SK-N-SH (cell line): ENCODE measurements around the gene GYS1. TPM values are rescaled to one million over a fixed set of nuclear protein-coding genes. Genes with fewer than 3 reads are reported as not detected.

Source experiments
- CTCF ChIA-PET: fragments of 300-600, 350-600 bp; formaldehyde crosslinking; extraction: SDS; loops from one replicate; lab custom pipeline; 2021; lab: Yijun Ruan, JAX
- POLR2A ChIA-PET: fragments of 350-600 bp; sonication (Branson Sonifier 250); formaldehyde crosslinking; extraction: SDS; loops from one replicate; lab custom pipeline; 2020; ENCODE audit warnings: antibody characterized with exemption, inconsistent platforms; lab: Yijun Ruan, JAX
- DNase-seq: peaks from one replicate; pipeline ENCODE4 v3.0.0; 2012
- H2AFZ ChIP-seq: fragments of 200-600 bp; sonication (generic); 2 replicates; pipeline ENCODE4 v1.8.1; 2016; ENCODE audit warnings: antibody characterized with exemption, mild to moderate bottlenecking, low read depth
- H3F3A ChIP-seq: fragments of 200-600 bp; sonication (generic); replicated peaks from 2 replicates; pipeline ENCODE3; 2016; ENCODE audit warnings: antibody characterized with exemption, mild to moderate bottlenecking; ENCODE audit not compliant: insufficient read depth
- H3K27ac ChIP-seq, 2 experiments: fragments of 200-500 bp in 1 of 2; fragments of 200-600 bp in 1 of 2; sonication (Bioruptor generic) in 1 of 2; sonication (generic), shearing (Covaris generic) in 1 of 2; 2 replicates each; pipeline versions ENCODE4 v1.5.1 to v1.6.1; 2014 to 2016; ENCODE audit warnings: low read depth in 2 of 2, inconsistent platforms in 1 of 2, low read length in 1 of 2, mild to moderate bottlenecking in 1 of 2, mixed read lengths in 1 of 2
- H3K27me3 ChIP-seq: fragments of 200-600 bp; sonication (generic), shearing (Covaris generic); 2 replicates; pipeline ENCODE4 v1.6.1; 2016; ENCODE audit warnings: mixed run types; ENCODE audit not compliant: insufficient read depth
- H3K36me3 ChIP-seq, 2 experiments: fragments of 200-500 bp in 1 of 2; fragments of 200-600 bp in 1 of 2; sonication (Bioruptor generic) in 1 of 2; sonication (generic) in 1 of 2; replicated peaks in 1 of 2; 2 replicates each; pipeline versions ENCODE3 to v1.5.1; 2014 to 2016; ENCODE audit warnings: low read length in 1 of 2, mild to moderate bottlenecking in 1 of 2; ENCODE audit not compliant: insufficient read depth in 2 of 2, control insufficient read depth in 1 of 2
- H3K4me1 ChIP-seq, 2 experiments: fragments of 200-500 bp in 1 of 2; fragments of 200-600 bp in 1 of 2; sonication (Bioruptor generic) in 1 of 2; sonication (generic), shearing (Covaris generic) in 1 of 2; 2 replicates each; pipeline versions ENCODE4 v1.5.1 to v1.6.1; 2014 to 2016; ENCODE audit warnings: low read depth in 1 of 2, low read length in 1 of 2, mixed run types in 1 of 2; ENCODE audit not compliant: insufficient read depth in 2 of 2, control insufficient read depth in 1 of 2
- H3K4me2 ChIP-seq: fragments of 200-600 bp; sonication (generic), shearing (Covaris generic); 2 replicates; pipeline ENCODE4 v1.6.1; 2017; ENCODE audit warnings: mixed run types
- H3K4me3 ChIP-seq, 2 experiments: fragments of 200-500 bp in 1 of 2; fragments of 200-600 bp in 1 of 2; sonication (Bioruptor generic) in 1 of 2; sonication (generic), shearing (Covaris generic) in 1 of 2; 2 replicates each; pipeline versions ENCODE4 v1.5.1 to v1.8.1; 2014 to 2016; ENCODE audit warnings: low read depth in 2 of 2, inconsistent platforms in 1 of 2, low read length in 1 of 2, mild to moderate bottlenecking in 1 of 2, mixed read lengths in 1 of 2, moderate library complexity in 1 of 2
- H3K79me2 ChIP-seq: fragments of 200-600 bp; sonication (generic); 2 replicates; pipeline ENCODE4 v1.8.1; 2017; ENCODE audit warnings: mild to moderate bottlenecking; ENCODE audit not compliant: insufficient read depth
- H3K9ac ChIP-seq: fragments of 200-600 bp; sonication (generic); 2 replicates; pipeline ENCODE4 v1.6.1; 2017; ENCODE audit warnings: mixed run types
- H3K9me2 ChIP-seq: fragments of 200-600 bp; sonication (generic); 2 replicates; pipeline ENCODE4 v1.6.1; 2017; ENCODE audit warnings: mixed run types
- H3K9me3 ChIP-seq: fragments of 200-600 bp; sonication (generic); 2 replicates; pipeline ENCODE4 v1.6.1; 2017; ENCODE audit warnings: mixed run types, mild to moderate bottlenecking, moderate library complexity
- H4K20me1 ChIP-seq: fragments of 200-600 bp; sonication (generic); 2 replicates; pipeline ENCODE4 v1.6.1; 2017; ENCODE audit warnings: mild to moderate bottlenecking, mixed run types; ENCODE audit not compliant: insufficient read depth
- CHD2 ChIP-seq: fragments of 150-350 bp; IDR thresholded peaks from 2 replicates; pipeline ENCODE4 v1.6.1; 2018; ENCODE audit warnings: low read length; ENCODE audit not compliant: partially characterized antibody
- EP300 ChIP-seq, 2 experiments: IDR thresholded peaks; 2 replicates each; pipeline versions ENCODE4 v1.4.0 to v1.6.1; 2012; ENCODE audit warnings: borderline replicate concordance in 1 of 2, low read depth in 1 of 2, low read length in 1 of 2
- EZH2phosphoT487 ChIP-seq: fragments of 200-600 bp; sonication (generic); IDR thresholded peaks from 2 replicates; pipeline ENCODE4 v1.6.1; 2017; ENCODE audit warnings: low read depth, mixed run types, mild to moderate bottlenecking, antibody characterized with exemption, moderate library complexity, borderline replicate concordance
- GABPA ChIP-seq: IDR thresholded peaks from 2 replicates; pipeline ENCODE4 v1.4.0; 2012; ENCODE audit warnings: low read depth, mild to moderate bottlenecking
- GATA2 ChIP-seq: sonication (generic); formaldehyde crosslinking; IDR thresholded peaks from 2 replicates; pipeline ENCODE4 v1.5.0; 2020; ENCODE audit warnings: mild to moderate bottlenecking, missing genetic modification reagents
- NRF1 ChIP-seq: IDR thresholded peaks from 2 replicates; pipeline ENCODE4 v1.6.1; 2012; ENCODE audit warnings: low read depth, mild to moderate bottlenecking, low read length
- RAD21 ChIP-seq: IDR thresholded peaks from 2 replicates; pipeline ENCODE4 v1.6.1; 2012; ENCODE audit warnings: mild to moderate bottlenecking, low read length
- RFX5 ChIP-seq: IDR thresholded peaks from 2 replicates; pipeline ENCODE4 v1.6.1; 2012; ENCODE audit warnings: mild to moderate bottlenecking, improper control_type of control experiment, low read length
- RXRA ChIP-seq: IDR thresholded peaks from 2 replicates; pipeline ENCODE4 v1.4.0; 2012; ENCODE audit warnings: low read depth, mild to moderate bottlenecking, borderline replicate concordance
- SMC3 ChIP-seq: IDR thresholded peaks from 2 replicates; pipeline ENCODE4 v1.6.1; 2012; ENCODE audit warnings: low read depth, low read length, improper control_type of control experiment
- TAF1 ChIP-seq: IDR thresholded peaks from 2 replicates; pipeline ENCODE4 v1.6.1; 2012; ENCODE audit warnings: low read depth, mild to moderate bottlenecking, low read length, moderate library complexity, borderline replicate concordance
- TCF12 ChIP-seq: IDR thresholded peaks from 2 replicates; pipeline ENCODE4 v1.4.0; 2012
- TEAD4 ChIP-seq: IDR thresholded peaks from 2 replicates; pipeline ENCODE4 v1.4.0; 2012; ENCODE audit warnings: mild to moderate bottlenecking, borderline replicate concordance; ENCODE audit not compliant: insufficient read depth
- WGBS: methylation state at CpG from one replicate; pipeline ENCODE4 v1.1.6; 2017; ENCODE audit warnings: low lambda C conversion rate; 5-methylcytosine and 5-hydroxymethylcytosine counted together
- polyA plus RNA-seq, 3 experiments: library from polyadenylated mRNA; depleted of rRNA; stranded (reverse); fragments of >200 nt; gene quantifications; 2 replicates each; pipeline ENCODE4 v1.2.3, GENCODE V29; 2012
- TF ChIP-seq, protein P1 (sequence below): fragments of 150-350 bp; IDR thresholded peaks from 2 replicates; pipeline ENCODE4 v1.6.1; 2016; ENCODE audit warnings: mild to moderate bottlenecking, low read depth, low read length
- TF ChIP-seq, protein P2 (sequence below): IDR thresholded peaks from 2 replicates; pipeline ENCODE4 v1.4.0; 2012; ENCODE audit warnings: low read depth, borderline replicate concordance
- TF ChIP-seq, protein P3 (sequence below): IDR thresholded peaks from 2 replicates; pipeline ENCODE4 v1.4.0; 2012; ENCODE audit warnings: low read depth, borderline replicate concordance
- TF ChIP-seq, protein P4 (sequence below): IDR thresholded peaks from 2 replicates; pipeline ENCODE4; 2012
- TF ChIP-seq, protein P5 (sequence below): IDR thresholded peaks from 2 replicates; pipeline ENCODE4 v1.6.1; 2012; ENCODE audit warnings: mild to moderate bottlenecking, low read depth, low read length, moderate library complexity

Gene GYS1
- polyA plus RNA-seq, 1 of the 3 experiments (the other 2 are of a cell fraction): 25.3 TPM

DNA sequence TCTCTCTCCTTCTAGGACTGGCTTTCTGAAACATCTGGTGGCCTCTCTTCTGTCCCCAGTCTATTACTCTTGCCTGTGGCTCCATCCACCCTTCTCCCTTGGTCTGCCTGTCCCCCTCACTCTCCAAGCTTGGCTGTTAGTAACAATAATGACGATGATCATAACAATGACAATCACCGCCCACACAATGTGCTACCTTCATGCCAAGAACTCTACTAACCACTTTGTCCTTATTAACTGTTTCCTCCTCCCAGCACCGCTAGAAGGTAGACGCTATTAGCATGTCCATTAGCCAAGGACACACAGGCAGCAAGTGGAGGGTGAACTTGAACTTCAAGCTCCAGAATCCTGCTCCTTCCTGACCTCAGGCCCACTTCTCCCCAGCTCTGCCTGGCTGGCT is 2.7 kb downstream of the GYS1 start:
- POLR2A ChIA-PET: no interaction called here
- Histone ChIP-seq H2AFZ (no peak overlapping the region), H3K4me3 (no peak overlapping the region), H3K9me2 (no peaks in the 10 kb centered on the region), H3K9me3 (no peaks in the 10 kb centered on the region), H3K79me2 (peaks cover 57% of the 10 kb centered on the region), H3K27me3 (no peaks in the 10 kb centered on the region), H3K27ac (no peak overlapping the region), H3K4me2 (no peak overlapping the region), H3F3A (peaks cover 8% of the 10 kb centered on the region), H3K9ac (0 out of 2 replicates have a peak overlapping the region, but pooled peaks have one; percentile 4), H4K20me1 (no peaks in the 10 kb centered on the region), H3K36me3 (peaks cover 3 to 27% of the 10 kb centered on the region in 2 experiments), H3K4me1 (peaks cover 0 to 17% of the 10 kb centered on the region in 2 experiments; a peak in 1 of 4 replicates)
- 93% methylated on average over 4 of the region's 4 CpGs for WGBS
- DNase-seq: no peak
- CTCF ChIA-PET: interaction anchor here (1.8 to 6.2 kb wide), 2 partner anchors 9 to 19 kb away, joined by 5 to 54 read pairs; no protein-coding TSS in a partner anchor
- TF ChIP-seq RAD21: no peak
- TF ChIP-seq TCF12: no peak
- TF ChIP-seq NRF1: no peak
- TF ChIP-seq, protein P1, sequence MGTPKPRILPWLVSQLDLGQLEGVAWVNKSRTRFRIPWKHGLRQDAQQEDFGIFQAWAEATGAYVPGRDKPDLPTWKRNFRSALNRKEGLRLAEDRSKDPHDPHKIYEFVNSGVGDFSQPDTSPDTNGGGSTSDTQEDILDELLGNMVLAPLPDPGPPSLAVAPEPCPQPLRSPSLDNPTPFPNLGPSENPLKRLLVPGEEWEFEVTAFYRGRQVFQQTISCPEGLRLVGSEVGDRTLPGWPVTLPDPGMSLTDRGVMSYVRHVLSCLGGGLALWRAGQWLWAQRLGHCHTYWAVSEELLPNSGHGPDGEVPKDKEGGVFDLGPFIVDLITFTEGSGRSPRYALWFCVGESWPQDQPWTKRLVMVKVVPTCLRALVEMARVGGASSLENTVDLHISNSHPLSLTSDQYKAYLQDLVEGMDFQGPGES: no peak
- TF ChIP-seq TEAD4: no peak
- no peak for TF ChIP-seq GATA2 (CRISPR knock-in tag)
- TF ChIP-seq, protein P2, sequence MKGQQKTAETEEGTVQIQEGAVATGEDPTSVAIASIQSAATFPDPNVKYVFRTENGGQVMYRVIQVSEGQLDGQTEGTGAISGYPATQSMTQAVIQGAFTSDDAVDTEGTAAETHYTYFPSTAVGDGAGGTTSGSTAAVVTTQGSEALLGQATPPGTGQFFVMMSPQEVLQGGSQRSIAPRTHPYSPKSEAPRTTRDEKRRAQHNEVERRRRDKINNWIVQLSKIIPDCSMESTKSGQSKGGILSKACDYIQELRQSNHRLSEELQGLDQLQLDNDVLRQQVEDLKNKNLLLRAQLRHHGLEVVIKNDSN: no peak
- no peak for TF ChIP-seq EZH2phosphoT487
- TF ChIP-seq RXRA: no peak
- no peak for TF ChIP-seq TAF1
- TF ChIP-seq EP300 (IDR thresholded peaks at IDR 0.05; ENCODE audit: borderline replicate concordance in 1 of 2, low read depth in 1 of 2, low read length in 1 of 2): no peak
- TF ChIP-seq SMC3: no peak
- TF ChIP-seq, protein P3, sequence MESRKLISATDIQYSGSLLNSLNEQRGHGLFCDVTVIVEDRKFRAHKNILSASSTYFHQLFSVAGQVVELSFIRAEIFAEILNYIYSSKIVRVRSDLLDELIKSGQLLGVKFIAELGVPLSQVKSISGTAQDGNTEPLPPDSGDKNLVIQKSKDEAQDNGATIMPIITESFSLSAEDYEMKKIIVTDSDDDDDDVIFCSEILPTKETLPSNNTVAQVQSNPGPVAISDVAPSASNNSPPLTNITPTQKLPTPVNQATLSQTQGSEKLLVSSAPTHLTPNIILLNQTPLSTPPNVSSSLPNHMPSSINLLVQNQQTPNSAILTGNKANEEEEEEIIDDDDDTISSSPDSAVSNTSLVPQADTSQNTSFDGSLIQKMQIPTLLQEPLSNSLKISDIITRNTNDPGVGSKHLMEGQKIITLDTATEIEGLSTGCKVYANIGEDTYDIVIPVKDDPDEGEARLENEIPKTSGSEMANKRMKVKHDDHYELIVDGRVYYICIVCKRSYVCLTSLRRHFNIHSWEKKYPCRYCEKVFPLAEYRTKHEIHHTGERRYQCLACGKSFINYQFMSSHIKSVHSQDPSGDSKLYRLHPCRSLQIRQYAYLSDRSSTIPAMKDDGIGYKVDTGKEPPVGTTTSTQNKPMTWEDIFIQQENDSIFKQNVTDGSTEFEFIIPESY: no peak
- TF ChIP-seq CHD2: no peak
- no peak for TF ChIP-seq RFX5
- TF ChIP-seq, protein P4, sequence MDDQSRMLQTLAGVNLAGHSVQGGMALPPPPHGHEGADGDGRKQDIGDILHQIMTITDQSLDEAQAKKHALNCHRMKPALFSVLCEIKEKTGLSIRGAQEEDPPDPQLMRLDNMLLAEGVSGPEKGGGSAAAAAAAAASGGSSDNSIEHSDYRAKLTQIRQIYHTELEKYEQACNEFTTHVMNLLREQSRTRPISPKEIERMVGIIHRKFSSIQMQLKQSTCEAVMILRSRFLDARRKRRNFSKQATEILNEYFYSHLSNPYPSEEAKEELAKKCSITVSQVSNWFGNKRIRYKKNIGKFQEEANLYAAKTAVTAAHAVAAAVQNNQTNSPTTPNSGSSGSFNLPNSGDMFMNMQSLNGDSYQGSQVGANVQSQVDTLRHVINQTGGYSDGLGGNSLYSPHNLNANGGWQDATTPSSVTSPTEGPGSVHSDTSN: no peak
- TF ChIP-seq GABPA: no peak
- TF ChIP-seq, protein P5, sequence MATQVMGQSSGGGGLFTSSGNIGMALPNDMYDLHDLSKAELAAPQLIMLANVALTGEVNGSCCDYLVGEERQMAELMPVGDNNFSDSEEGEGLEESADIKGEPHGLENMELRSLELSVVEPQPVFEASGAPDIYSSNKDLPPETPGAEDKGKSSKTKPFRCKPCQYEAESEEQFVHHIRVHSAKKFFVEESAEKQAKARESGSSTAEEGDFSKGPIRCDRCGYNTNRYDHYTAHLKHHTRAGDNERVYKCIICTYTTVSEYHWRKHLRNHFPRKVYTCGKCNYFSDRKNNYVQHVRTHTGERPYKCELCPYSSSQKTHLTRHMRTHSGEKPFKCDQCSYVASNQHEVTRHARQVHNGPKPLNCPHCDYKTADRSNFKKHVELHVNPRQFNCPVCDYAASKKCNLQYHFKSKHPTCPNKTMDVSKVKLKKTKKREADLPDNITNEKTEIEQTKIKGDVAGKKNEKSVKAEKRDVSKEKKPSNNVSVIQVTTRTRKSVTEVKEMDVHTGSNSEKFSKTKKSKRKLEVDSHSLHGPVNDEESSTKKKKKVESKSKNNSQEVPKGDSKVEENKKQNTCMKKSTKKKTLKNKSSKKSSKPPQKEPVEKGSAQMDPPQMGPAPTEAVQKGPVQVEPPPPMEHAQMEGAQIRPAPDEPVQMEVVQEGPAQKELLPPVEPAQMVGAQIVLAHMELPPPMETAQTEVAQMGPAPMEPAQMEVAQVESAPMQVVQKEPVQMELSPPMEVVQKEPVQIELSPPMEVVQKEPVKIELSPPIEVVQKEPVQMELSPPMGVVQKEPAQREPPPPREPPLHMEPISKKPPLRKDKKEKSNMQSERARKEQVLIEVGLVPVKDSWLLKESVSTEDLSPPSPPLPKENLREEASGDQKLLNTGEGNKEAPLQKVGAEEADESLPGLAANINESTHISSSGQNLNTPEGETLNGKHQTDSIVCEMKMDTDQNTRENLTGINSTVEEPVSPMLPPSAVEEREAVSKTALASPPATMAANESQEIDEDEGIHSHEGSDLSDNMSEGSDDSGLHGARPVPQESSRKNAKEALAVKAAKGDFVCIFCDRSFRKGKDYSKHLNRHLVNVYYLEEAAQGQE: no peak
